KOPT-K1 (cell line): ENCODE results near the gene KRTAP3-2.

Experiments
- H3K27ac ChIP-seq: fragments of 200-600 bp; sonication (generic); 2 replicates; pipeline ENCODE4 v1.5.1; 2016; ENCODE audit warnings: antibody characterized with exemption, mild to moderate bottlenecking, low read depth, low read length; ENCODE audit not compliant: poor library complexity, severe bottlenecking
- H3K36me3 ChIP-seq: fragments of 200-600 bp; sonication (generic); 2 replicates; pipeline ENCODE4 v1.5.1; 2017; ENCODE audit warnings: antibody characterized with exemption, mild to moderate bottlenecking, low read length, moderate library complexity; ENCODE audit not compliant: insufficient read depth
- H3K9me3 ChIP-seq: fragments of 200-600 bp; sonication (generic); 2 replicates; pipeline ENCODE4 v1.5.1; 2017; ENCODE audit warnings: antibody characterized with exemption, low read length, mild to moderate bottlenecking; ENCODE audit not compliant: insufficient read depth, poor library complexity, severe bottlenecking

Gene KRTAP3-2

DNA sequence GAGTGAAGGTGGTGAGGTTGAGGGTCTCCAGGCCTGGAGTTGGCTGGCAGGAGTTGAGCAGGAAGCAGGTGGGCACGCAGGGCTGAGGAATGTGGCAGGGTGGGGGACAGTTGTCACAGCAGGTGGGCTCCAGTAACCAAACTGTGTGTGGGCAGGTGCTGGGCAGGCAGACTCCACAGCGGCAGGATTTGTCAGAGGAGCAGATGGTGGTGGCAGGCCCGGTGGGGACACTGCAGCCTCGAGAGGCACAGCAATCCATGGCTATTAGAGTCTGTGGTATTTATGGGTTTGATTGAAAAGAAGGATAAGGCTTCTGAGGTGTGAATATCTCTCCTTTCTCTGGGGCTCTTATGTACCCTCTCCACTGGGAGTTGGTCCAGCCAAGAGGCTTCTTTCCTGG lies 5.9 kb downstream of the KRTAP3-2 start, which contains the start of gene KRTAP3-3:
Gene KRTAP3-3, minus strand, starts transcription at position 326 of the 400 bp plus-strand sequence. Its CDS starts 67 bp downstream, at position 259.
- Histone ChIP-seq H3K9me3 (peaks cover 3% of the 10 kb centered on the region), H3K27ac (no peak within 1 kb of the TSS), H3K36me3 (no peaks in the 10 kb centered on the region)

DNA sequence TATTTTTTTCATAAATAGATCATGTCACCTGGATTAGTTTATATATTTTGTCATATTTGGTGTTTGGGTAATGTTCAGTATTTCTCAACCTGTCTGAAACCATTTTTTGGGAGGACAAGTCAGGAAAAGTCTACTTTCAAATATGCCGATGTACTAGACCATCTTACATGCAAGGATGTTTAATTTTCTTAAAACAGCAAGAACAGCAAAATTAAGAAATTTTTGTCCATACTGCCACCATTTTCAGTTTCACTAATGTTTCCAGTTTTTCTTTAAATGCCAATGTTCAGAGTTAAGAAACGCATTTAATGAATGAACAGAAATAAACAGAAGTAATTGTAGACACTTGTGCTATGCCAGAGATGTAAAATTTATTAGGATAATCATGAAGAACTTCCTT lies 6.6 kb downstream of the KRTAP3-2 start:
- peaks cover 3% of the 10 kb centered on the region for H3K9me3 ChIP-seq
- no peaks in the 10 kb centered on the region for H3K36me3 ChIP-seq
- no peak overlapping the region for H3K27ac ChIP-seq

GRCh38 chr17:40992666-40993065 lies 7.0 kb downstream of the KRTAP3-2 start:
- Histone ChIP-seq H3K9me3 (peaks cover 3% of the 10 kb centered on the region), H3K27ac (no peak overlapping the region), H3K36me3 (no peaks in the 10 kb centered on the region)

GRCh38 chr17:40986920-40987319 lies 12.8 kb downstream of the KRTAP3-2 start:
- no peaks in the 10 kb centered on the region for H3K36me3 ChIP-seq
- peaks cover 3% of the 10 kb centered on the region for H3K9me3 ChIP-seq
- no peak overlapping the region for H3K27ac ChIP-seq

- no peak within 1 kb of the TSS for H3K27ac ChIP-seq
- no peaks in the 10 kb centered on the region for H3K36me3 ChIP-seq
- no peaks in the 10 kb centered on the region for H3K9me3 ChIP-seq
Measured at GRCh38 chr17:40984226-40984625, 15.5 kb downstream of the KRTAP3-2 start, which contains the start of gene KRT40. Gene KRT40 (minus strand): TSS chr17:40984326. CDS start chr17:40984273, 53 bp downstream.

GRCh38 chr17:40981115-40981514 lies 18.6 kb downstream of the KRTAP3-2 start:
- no peak overlapping the region for H3K27ac ChIP-seq
- H3K36me3 ChIP-seq = no peaks in the 10 kb centered on the region
- no peaks in the 10 kb centered on the region for H3K9me3 ChIP-seq

- Histone ChIP-seq H3K9me3 (no peaks in the 10 kb centered on the region), H3K36me3 (no peaks in the 10 kb centered on the region), H3K27ac (no peak overlapping the region)
Measured at GRCh38 chr17:40980596-40980995, 19.1 kb downstream of the KRTAP3-2 start.

DNA sequence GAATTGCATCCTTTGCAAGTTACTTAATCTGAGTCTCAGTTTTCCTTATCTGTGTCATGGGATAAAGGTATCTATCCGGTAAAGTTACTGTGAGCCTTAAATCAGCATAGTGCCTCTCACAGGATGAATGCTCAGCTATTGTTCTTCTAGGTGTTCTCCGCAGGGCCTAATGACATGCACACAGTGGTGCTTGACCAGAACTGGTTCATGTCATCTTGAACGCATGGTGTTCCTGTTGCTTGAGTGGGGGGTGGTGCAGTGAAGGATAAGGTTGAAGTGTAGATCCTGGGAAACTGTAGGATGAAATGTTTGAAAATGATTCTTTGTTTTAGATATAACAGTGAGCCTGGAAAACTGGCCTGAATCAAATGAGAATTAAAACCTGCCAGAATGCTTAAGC lies 19.6 kb downstream of the KRTAP3-2 start:
- Histone ChIP-seq H3K27ac (no peak overlapping the region), H3K36me3 (no peaks in the 10 kb centered on the region), H3K9me3 (no peaks in the 10 kb centered on the region)

DNA sequence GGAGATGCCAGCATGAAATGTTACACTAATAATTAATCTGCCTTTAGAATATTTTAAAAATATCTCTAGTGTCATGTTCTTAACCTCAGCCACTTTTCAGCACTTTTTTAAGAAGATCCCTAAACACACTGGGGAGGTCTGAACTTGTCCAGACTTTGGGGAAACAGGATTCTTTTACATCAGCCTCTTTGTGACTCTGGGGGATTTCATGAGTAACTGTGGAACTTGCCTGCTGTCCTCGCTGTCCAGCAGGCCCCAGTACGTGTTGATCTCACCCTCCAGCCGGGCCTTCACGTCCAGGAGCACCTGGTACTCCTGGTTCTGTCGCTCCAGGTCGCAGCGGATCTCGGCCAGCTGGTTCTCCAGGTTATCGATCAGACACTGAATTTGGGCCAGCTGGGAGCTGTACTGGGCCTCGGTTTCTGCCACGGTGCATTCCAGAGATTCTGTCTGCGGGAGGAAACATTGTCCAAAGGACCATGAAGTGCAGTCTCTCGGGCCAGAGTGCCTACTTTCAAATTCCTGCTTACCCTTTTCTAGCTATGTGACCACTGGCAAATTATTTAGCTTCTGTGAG lies 21.0 kb downstream of the KRTAP3-2 start:
- H3K9me3 ChIP-seq = no peaks in the 10 kb centered on the region
- H3K27ac ChIP-seq = no peak overlapping the region
- H3K36me3 ChIP-seq = no peaks in the 10 kb centered on the region

- H3K36me3 ChIP-seq = no peaks in the 10 kb centered on the region
Measured at GRCh38 chr17:40975516-40975915, 24.2 kb downstream of the KRTAP3-2 start.

DNA sequence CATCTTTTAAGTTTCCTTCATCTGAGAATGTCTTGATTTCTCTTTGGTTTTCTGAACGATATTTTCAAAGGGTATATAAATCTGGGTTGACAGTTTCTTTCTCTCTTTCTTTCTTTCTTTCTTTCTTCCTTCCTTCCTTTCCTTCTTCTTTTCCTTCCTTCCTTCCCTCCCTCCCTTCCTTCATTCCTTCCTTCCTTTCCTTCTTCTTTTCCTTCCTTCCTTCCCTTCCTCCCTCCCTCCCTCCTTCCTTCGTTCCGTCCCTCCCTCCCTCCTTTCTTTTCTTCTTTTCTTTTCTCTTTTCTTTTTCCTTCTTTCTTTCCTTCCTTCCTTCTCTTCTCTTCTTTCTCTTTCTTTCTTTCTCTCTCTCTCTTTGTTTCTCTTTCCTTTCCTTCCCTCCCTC lies 25.3 kb downstream of the KRTAP3-2 start:
- Histone ChIP-seq H3K9me3 (no peaks in the 10 kb centered on the region), H3K27ac (no peak overlapping the region), H3K36me3 (no peaks in the 10 kb centered on the region)

More at GRCh38 chr17:40975516-40975915, 24.2 kb downstream of the KRTAP3-2 start:
- no peaks in the 10 kb centered on the region for H3K9me3 ChIP-seq
- no peak overlapping the region for H3K27ac ChIP-seq

- Histone ChIP-seq H3K27ac (no peak overlapping the region), H3K36me3 (no peaks in the 10 kb centered on the region), H3K9me3 (no peaks in the 10 kb centered on the region)
Measured at GRCh38 chr17:40967582-40967981, 32.1 kb downstream of the KRTAP3-2 start.

- Histone ChIP-seq H3K27ac (no peak within 1 kb of the TSS), H3K9me3 (no peaks in the 10 kb centered on the region), H3K36me3 (no peaks in the 10 kb centered on the region)
Measured at GRCh38 chr17:40966848-40967247, 32.9 kb downstream of the KRTAP3-2 start, which contains the start of gene KRT39. Gene KRT39 (minus strand): TSS chr17:40966948. CDS start chr17:40966856, 92 bp downstream.

DNA sequence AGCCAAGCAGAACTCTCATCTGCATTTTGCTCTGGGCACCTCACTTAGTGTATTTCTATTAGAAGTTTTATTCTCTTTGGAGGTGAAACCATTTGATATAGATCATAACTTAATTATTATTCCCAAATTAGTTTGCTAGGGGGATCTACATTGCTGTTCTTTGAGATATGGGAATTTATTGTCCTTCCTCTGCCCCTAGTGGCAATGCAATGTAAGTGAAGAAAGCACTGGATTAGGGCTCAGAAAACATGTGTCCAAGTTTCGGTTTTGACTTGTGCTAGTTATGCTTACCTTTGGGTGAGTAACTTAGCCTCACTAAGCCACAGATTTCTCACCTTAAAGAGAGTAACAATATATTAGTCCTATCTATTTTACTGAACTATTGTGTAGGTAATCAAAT lies 35.9 kb downstream of the KRTAP3-2 start:
- no peaks in the 10 kb centered on the region for H3K36me3 ChIP-seq
- no peaks in the 10 kb centered on the region for H3K9me3 ChIP-seq
- no peak overlapping the region for H3K27ac ChIP-seq

GRCh38 chr17:40962059-40962561 lies 37.6 kb downstream of the KRTAP3-2 start:
- Histone ChIP-seq H3K36me3 (no peaks in the 10 kb centered on the region), H3K9me3 (no peaks in the 10 kb centered on the region), H3K27ac (no peak overlapping the region)

- H3K9me3 ChIP-seq = no peaks in the 10 kb centered on the region
- H3K27ac ChIP-seq = no peak overlapping the region
- H3K36me3 ChIP-seq = no peaks in the 10 kb centered on the region
Measured at GRCh38 chr17:40961591-40961990, 38.1 kb downstream of the KRTAP3-2 start.
